NCI-H748 (cell line): ENCODE results near the gene CAPZB.

ENCODE experiments used
- DNase-seq: peaks from one replicate; lab custom pipeline; 2025; ENCODE audit not compliant: unreplicated experiment; lab: John Stamatoyannopoulos, UW

The CAPZB gene

GRCh38 chr1:19469004-19469403, 16.3 kb downstream of the CAPZB start:
- no peak for DNase-seq

DNA sequence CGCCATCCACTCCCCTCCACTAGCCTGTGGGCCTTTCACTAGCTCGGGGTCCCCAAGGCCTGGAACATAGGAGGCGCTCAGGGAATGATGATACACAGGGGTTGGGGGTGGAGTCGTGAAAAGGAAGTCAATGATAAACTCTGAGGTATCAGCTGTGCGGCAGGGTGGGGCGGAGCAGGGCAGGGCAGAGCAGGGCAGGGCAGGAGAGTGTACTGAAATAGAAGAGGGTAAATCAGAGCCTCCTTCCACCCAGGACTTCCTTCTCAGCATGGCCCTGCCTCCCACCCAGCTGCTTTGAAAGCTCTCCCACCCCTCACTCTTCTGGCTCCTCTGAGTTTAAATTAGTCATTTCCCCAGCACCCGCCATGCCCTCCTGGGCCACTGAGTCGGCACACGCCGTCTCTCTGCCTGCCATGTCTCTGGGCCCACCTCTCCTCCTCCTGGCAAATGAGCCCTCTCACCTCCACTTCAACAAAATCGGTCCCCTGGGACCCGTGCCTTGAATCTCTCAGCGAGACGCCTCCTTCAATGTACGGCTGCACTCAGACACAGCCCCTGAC, 16.9 kb downstream of the CAPZB start:
- DNase-seq = no peak

GRCh38 chr1:19467199-19468187, 17.8 kb downstream of the CAPZB start:
- no peak for DNase-seq

GRCh38 chr1:19466112-19466561, 19.2 kb downstream of the CAPZB start:
- DNase-seq = no peak

- DNase-seq = no peak
These were observed 19.7 kb downstream of the CAPZB start for GRCh38 chr1:19465650-19466049.

- no peak for DNase-seq
These were observed 20.2 kb downstream of the CAPZB start for GRCh38 chr1:19465123-19465522.

DNA sequence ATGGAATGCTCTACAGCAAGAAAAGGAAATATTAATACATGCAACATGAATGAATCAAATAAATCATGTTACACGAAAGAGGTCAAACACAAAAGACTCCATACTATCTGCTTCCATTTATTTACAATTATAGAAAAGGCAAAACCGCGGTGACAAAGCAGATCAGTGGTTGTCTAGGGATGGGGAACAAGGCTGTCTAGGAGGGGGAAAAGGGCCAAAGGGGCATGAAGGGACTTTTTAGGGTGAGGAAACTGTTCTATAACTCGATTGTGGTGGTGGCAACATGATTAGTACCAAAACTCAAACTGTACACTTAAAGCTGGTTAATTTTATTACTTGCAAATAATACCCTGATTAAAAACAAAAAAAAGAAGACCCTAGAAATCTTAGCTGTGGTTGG, 20.6 kb downstream of the CAPZB start:
- no peak for DNase-seq

DNA sequence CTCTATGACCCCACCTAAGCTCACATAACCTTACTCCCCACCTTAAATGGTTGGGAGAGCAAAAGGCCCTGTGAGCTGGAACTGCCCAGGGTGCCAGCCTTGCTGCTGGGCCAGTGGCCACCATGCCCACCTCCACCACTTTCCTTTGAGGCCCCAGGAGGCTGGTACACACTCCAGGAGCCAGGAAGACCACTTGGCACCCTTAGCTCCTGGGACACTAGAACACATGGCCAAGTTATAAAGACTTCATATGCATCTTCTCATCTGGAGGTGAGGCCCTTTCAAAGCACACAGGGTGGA, 21.9 kb downstream of the CAPZB start:
- no peak for DNase-seq

- no peak for DNase-seq
These were observed 22.4 kb downstream of the CAPZB start for GRCh38 chr1:19462781-19463503.

DNA sequence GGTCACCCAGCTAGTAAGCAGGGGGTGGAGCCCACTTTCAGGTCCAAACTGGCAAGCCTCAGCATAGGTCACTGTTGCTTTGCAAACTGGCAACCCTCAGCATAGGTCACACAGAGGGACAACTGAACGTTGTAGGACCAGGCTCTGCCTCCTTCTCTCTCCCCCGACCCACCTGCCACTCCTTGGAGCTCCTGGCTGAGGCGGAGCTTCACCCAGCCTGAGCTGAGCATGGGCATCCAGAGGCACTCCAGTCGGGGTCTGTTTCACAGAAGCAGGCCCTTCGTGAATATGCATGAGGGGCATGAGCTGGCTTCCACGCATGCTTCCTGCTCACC, 24.2 kb downstream of the CAPZB start:
- DNase-seq = no peak

DNA sequence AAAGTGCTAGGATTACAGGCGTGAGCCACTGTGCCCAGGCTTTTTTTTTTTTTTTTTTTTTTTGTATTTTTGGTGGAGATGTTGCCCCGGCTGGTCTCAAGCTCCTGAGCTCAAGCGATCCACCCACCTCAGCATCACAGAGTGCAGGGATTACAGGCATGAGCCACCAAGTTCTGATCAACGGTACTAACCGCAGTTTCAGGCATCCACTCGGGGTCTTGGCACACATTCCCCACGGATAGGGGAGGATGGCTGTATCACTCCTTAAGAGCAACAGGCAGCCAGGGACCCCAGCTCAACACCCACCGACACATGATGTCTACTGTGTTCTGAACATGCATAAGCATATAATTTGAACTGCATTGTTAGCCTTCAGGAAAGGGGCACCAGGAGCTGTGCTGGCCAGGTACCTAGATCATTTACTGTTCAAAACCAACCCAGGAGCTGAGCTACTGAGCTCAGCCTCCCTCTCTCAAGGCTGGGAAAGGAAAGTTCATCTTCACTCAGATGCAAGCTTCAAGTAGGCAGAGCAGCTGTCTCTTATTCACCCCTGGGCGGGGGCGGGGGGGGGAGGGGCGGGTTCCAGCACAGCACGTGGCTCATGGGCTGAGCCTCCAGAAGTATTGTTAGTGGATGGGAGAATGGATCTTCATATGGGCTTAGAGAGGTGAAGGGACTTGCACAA, 24.7 kb downstream of the CAPZB start:
- no peak for DNase-seq

GRCh38 chr1:19458815-19459417, 26.4 kb downstream of the CAPZB start:
- no peak for DNase-seq

GRCh38 chr1:19457607-19458006, 27.7 kb downstream of the CAPZB start:
- DNase-seq = no peak

DNA sequence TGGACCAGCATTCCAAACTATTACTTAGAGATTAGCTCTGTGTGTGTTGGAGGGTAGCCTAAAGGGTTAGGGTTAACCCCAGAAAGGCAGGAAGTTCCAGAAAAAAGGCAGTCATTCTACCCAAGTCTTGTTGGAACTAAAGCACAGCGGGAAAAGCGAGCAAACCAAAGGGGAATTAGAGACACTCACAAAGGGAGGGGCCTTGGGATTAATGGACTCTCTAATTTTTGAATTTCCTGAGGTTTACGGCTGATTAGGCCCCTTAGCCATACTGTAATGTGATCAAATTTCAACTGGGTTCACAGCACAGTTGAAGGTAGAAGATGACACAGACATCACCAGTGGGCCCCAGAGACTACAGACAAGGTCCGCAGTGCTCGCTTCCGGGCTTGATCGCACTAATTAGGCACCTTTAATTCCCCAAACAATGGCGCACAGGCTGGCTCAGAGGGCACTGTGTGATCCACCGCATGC, 28.3 kb downstream of the CAPZB start:
- no peak for DNase-seq

DNA sequence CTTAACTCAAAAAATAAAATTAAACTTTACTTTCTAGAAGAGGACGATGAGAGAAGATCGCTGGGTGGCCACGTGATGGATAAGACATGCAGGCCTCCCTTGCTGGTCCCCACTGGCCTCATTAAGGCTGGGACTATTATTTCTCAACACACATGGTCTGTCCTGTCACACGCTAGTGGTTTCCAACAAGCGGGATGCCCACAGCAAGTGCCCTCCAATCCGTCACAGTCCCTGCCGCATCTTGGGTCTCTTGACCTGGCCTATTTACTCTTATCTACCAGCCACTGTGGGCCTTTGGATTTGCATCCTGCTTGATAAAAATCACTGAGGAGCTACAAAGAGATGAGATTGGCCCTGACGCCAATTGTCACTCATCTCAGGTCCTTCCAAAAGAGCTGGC, 30.0 kb downstream of the CAPZB start:
- DNase-seq = no peak

DNA sequence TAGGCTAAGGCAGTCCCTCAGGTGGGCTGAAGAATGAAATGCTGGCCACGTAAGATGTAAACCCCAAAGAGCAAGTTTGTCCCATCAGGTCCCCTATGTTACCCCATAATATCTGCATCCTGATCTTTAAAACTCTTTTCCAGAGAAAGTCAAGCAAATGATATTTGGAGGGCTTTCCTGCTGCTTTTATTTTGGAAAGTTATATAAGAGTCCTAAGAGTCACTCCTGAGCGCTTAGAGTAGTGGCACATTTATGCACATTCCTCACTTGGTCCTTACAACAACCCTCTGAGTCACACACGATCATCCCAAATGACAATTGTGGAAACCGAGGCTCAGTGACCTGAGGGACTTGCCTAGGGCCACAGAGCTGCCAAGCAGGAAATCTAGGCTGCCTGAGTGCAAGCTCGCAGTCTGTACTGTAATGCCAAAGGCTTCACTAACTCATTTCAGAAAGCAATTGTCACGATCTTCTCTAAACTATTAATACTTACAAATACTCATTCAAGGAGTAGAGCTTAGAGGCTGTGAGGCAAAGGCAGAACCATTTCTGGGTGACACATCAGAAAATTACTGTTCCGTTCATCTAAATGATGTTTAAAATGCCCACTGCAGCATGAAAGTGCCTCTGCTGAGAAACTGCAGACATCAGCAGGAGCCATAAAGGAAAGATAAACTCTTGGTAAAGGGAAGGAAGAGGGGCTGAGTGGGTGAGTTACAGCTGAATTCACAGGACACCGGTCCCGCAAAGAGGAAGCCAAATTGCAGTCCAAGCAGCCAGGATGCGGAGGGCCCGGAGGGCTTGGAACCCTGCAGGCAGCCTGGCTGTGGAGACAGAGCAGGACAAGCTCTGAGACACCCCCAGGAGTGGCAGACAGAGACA, 30.8 kb downstream of the CAPZB start:
- DNase-seq = no peak

GRCh38 chr1:19453741-19454201, 31.6 kb downstream of the CAPZB start:
- DNase-seq = no peak

DNA sequence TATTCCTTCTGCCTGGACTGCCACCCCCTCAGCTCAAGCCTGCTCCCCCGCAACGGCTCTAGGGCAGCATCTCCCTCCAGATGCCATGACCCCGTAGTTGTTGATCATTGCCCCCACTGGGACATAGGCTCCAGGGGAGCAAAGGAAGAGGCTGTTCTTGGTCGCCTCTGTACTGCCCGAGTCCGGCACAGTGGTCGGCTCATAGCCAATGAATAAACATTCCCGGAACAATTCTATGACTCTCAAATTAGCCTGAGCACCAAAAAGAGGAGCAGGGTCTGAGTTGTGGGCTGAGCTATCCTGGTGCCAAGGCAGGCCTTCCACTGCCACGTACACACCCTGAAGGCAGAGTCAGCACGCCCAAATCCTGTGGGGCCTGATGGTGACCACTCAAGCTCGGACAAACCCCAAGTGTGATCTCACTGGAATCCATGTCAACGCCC, 33.1 kb downstream of the CAPZB start:
- DNase-seq = no peak

- DNase-seq = no peak
These were observed 34.4 kb downstream of the CAPZB start for GRCh38 chr1:19450811-19451515.
